HepG2 (cell line): ENCODE results near the gene PACS1. TPM values are rescaled to one million over a fixed set of nuclear protein-coding genes. Genes with fewer than 3 reads are reported as not detected.

ENCODE experiments used
- AHR ChIP-seq: IDR thresholded peaks from 2 replicates; pipeline ENCODE4 v1.6.1; 2018; ENCODE audit warnings: missing genetic modification reagents, missing compliant biosample characterization
- CAMTA2 ChIP-seq: sonication (generic); formaldehyde crosslinking; IDR thresholded peaks from 2 replicates; pipeline ENCODE4 v1.4.0; 2020; ENCODE audit warnings: mild to moderate bottlenecking, missing genetic modification reagents, borderline replicate concordance
- CHD2 ChIP-seq: IDR thresholded peaks from 2 replicates; pipeline ENCODE4 v1.6.1; 2011; ENCODE audit warnings: low read depth, low read length, improper control_type of control experiment
- FOSL2 ChIP-seq: sonication (generic); formaldehyde crosslinking; IDR thresholded peaks from 2 replicates; pipeline ENCODE4 v1.4.0; 2020; ENCODE audit warnings: missing genetic modification reagents
- GZF1 ChIP-seq: sonication (generic); formaldehyde crosslinking; IDR thresholded peaks from 2 replicates; pipeline ENCODE4 v1.5.1; 2020; ENCODE audit warnings: mild to moderate bottlenecking, missing genetic modification reagents
- HCFC1 ChIP-seq: fragments of 150-350 bp; IDR thresholded peaks from 2 replicates; pipeline ENCODE4 v1.6.1; 2014; ENCODE audit warnings: low read depth, low read length
- MIER2 ChIP-seq: IDR thresholded peaks from 2 replicates; pipeline ENCODE4 v1.6.1; 2016; ENCODE audit warnings: missing biosample characterization, missing genetic modification reagents
- MXD4 ChIP-seq: IDR thresholded peaks from 2 replicates; pipeline ENCODE4 v1.6.1; 2016; ENCODE audit warnings: mild to moderate bottlenecking, missing biosample characterization, missing genetic modification reagents
- NONO ChIP-seq, 2 experiments: fragments of 450-650 bp in 1 of 2; sonication (generic) in 1 of 2; formaldehyde crosslinking in 1 of 2; IDR thresholded peaks in 1 of 2; conservative IDR thresholded peaks in 1 of 2; 2 replicates each; pipeline versions ENCODE4 v1.6.1 to v1.8.0; 2017 to 2022; ENCODE audit warnings: mild to moderate bottlenecking in 1 of 2, missing genetic modification reagents in 1 of 2, moderate library complexity in 1 of 2
- RELA ChIP-seq: sonication (generic); formaldehyde crosslinking; IDR thresholded peaks from 2 replicates; pipeline ENCODE4 v1.4.0; 2020; ENCODE audit warnings: missing genetic modification reagents
- TBX2 ChIP-seq: sonication (generic); formaldehyde crosslinking; IDR thresholded peaks from 2 replicates; pipeline ENCODE4 v1.5.0; 2020; ENCODE audit warnings: missing genetic modification reagents, mild to moderate bottlenecking, borderline replicate concordance
- UBTF ChIP-seq: sonication (generic); formaldehyde crosslinking; IDR thresholded peaks from 2 replicates; pipeline ENCODE4 v1.4.0; 2020; ENCODE audit warnings: mild to moderate bottlenecking, missing genetic modification reagents
- YEATS4 ChIP-seq: sonication (generic); formaldehyde crosslinking; IDR thresholded peaks from 2 replicates; pipeline ENCODE4 v1.4.0; 2020; ENCODE audit warnings: missing genetic modification reagents, borderline replicate concordance
- ZNF557 ChIP-seq: sonication (generic); formaldehyde crosslinking; IDR thresholded peaks from 2 replicates; pipeline ENCODE4 v1.4.0; 2020; ENCODE audit warnings: missing genetic modification reagents
- ZNF687 ChIP-seq: sonication (generic); formaldehyde crosslinking; IDR thresholded peaks from 2 replicates; pipeline ENCODE4 v1.5.1; 2020; ENCODE audit warnings: mild to moderate bottlenecking, missing genetic modification reagents, moderate library complexity
- ZNF878 ChIP-seq: sonication (generic); formaldehyde crosslinking; IDR thresholded peaks from 2 replicates; pipeline ENCODE4 v1.8.1; 2023; ENCODE audit warnings: mild to moderate bottlenecking, missing genetic modification reagents, moderate library complexity
- polyA plus RNA-seq, 8 experiments: library from polyadenylated mRNA; depleted of rRNA in 3 of 8; stranded (reverse) in 7 of 8; unstranded in 1 of 8; fragments of >200 nt; fragmentation: Illumina TruSeq in 4 of 8; extraction: Trizol in 4 of 8; gene quantifications; 2 replicates each; pipeline versions ENCODE4 v1.2.1 to v1.2.3, GENCODE V29; 2011 to 2016; ENCODE audit warnings: low read depth in 4 of 8, missing spikeins in 1 of 8, mixed read lengths in 1 of 8; ENCODE audit not compliant: insufficient read depth in 1 of 8
- total RNA-seq, 5 experiments: library from RNA; depleted of rRNA; stranded (reverse); fragments of >200 nt; fragmentation: Illumina TruSeq; extraction: Trizol; gene quantifications; 2 replicates each; pipeline ENCODE4 v1.2.3, GENCODE V29; 2016; ENCODE audit warnings: low read depth in 1 of 5
- TF ChIP-seq, protein P1 (sequence below): IDR thresholded peaks from 2 replicates; pipeline ENCODE4 v1.6.1; 2018; ENCODE audit warnings: missing genetic modification reagents, mild to moderate bottlenecking, missing compliant biosample characterization
- TF ChIP-seq, protein P2 (sequence below): sonication (generic); formaldehyde crosslinking; IDR thresholded peaks from 2 replicates; pipeline ENCODE4 v1.5.0; 2020; ENCODE audit warnings: mild to moderate bottlenecking, missing genetic modification reagents

Gene PACS1
- total and polyA plus RNA-seq, 2 of the 13 experiments (the other 11 are each of a cell fraction or from before 2014, with no cell fraction given): 7.6 to 8.6 TPM

DNA sequence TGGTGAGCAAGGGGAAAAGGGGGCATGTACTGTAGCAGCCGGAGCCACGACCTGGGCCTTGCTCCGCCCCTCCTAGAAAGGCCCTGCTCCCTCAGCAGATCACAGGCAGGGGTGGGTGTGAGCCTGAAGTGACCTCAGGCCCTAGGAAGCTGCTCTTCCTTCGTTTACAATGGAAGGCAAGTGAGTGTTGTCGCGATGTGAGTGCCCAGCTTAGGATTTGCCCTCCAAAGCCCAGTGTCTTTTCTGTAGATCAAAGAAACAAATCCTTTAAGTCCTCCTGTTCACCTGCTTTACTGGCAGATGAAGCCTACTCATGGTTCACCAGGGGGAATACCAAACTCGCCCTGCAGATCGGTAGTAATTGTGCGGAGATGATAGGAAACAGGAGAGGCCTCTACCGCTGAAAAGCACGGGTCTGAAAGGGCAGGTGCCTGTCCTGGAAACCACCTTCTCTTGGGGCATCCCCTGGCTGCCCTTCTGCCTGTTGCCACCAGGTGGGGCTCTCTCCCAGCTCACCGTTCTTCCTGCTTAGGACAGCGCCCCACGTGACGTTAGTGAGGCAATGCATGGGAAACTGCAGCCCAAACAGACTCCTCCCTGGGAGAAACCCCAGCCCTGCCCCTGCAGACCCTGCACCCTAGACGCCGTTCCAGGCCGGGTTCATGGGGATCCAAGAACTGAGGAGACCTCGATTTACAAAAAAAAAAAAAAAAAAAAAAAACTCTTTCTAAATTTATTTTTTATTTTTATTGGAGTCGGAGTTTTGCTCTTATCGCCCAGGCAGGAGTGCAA is 152.5 kb downstream of the PACS1 start (continued):
- TF ChIP-seq GZF1 (CRISPR knock-in tag): no peak
- TF ChIP-seq NONO (IDR thresholded peaks at IDR 0.05): no peak
- peak; percentile 62; the same call in 1 of the 2 replicates for TF ChIP-seq NONO (CRISPR knock-in tag; conservative IDR thresholded peaks at IDR 0.05)
- TF ChIP-seq ZNF687 (CRISPR knock-in tag): peak; percentile 56
- peak; percentile 66 for TF ChIP-seq FOSL2 (CRISPR knock-in tag)
- 0 out of 2 replicates have a peak, but pooled peaks have one; percentile 66 for TF ChIP-seq AHR (CRISPR knock-in tag)
- TF ChIP-seq ZNF557 (CRISPR knock-in tag): peak; percentile 41; the same call in 1 of the 2 replicates
- 0 out of 2 replicates have a peak, but pooled peaks have one; percentile 54 for TF ChIP-seq RELA (CRISPR knock-in tag)
- TF ChIP-seq, protein P1, sequence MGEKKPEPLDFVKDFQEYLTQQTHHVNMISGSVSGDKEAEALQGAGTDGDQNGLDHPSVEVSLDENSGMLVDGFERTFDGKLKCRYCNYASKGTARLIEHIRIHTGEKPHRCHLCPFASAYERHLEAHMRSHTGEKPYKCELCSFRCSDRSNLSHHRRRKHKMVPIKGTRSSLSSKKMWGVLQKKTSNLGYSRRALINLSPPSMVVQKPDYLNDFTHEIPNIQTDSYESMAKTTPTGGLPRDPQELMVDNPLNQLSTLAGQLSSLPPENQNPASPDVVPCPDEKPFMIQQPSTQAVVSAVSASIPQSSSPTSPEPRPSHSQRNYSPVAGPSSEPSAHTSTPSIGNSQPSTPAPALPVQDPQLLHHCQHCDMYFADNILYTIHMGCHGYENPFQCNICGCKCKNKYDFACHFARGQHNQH: peak; percentile 61; the same call in 1 of the 2 replicates
- TF ChIP-seq HCFC1: peak; percentile 43
- no peak for TF ChIP-seq ZNF878 (CRISPR knock-in tag)
- TF ChIP-seq, protein P2, sequence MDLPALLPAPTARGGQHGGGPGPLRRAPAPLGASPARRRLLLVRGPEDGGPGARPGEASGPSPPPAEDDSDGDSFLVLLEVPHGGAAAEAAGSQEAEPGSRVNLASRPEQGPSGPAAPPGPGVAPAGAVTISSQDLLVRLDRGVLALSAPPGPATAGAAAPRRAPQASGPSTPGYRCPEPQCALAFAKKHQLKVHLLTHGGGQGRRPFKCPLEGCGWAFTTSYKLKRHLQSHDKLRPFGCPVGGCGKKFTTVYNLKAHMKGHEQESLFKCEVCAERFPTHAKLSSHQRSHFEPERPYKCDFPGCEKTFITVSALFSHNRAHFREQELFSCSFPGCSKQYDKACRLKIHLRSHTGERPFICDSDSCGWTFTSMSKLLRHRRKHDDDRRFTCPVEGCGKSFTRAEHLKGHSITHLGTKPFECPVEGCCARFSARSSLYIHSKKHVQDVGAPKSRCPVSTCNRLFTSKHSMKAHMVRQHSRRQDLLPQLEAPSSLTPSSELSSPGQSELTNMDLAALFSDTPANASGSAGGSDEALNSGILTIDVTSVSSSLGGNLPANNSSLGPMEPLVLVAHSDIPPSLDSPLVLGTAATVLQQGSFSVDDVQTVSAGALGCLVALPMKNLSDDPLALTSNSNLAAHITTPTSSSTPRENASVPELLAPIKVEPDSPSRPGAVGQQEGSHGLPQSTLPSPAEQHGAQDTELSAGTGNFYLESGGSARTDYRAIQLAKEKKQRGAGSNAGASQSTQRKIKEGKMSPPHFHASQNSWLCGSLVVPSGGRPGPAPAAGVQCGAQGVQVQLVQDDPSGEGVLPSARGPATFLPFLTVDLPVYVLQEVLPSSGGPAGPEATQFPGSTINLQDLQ: no peak
- peak; percentile 67; the same call in 1 of the 2 replicates for TF ChIP-seq MIER2 (CRISPR knock-in tag)
- TF ChIP-seq TBX2 (CRISPR knock-in tag): peak; percentile 54; the same call in 1 of the 2 replicates
- 0 out of 2 replicates have a peak, but pooled peaks have one; percentile 28 for TF ChIP-seq CHD2
- peak; percentile 60; the same call in 1 of the 2 replicates for TF ChIP-seq MXD4 (CRISPR knock-in tag)
- TF ChIP-seq YEATS4 (CRISPR knock-in tag): peak; percentile 41; the same call in 1 of the 2 replicates
- no peak for TF ChIP-seq CAMTA2 (CRISPR knock-in tag)
- TF ChIP-seq UBTF: no peak
